Esophagus squamous epithelium (tissue), 5 donors: ENCODE data around the gene RHOBTB1. TPM values are rescaled to one million over a fixed set of nuclear protein-coding genes. Genes with fewer than 3 reads are reported as not detected.

Experiments
- DNase-seq: peaks from one replicate; lab custom pipeline; 2025; lab: John Stamatoyannopoulos, UW
- H3K27ac ChIP-seq, 4 donors: fragments of 200-600 bp; sonication (generic); one replicate each; pipeline ENCODE4 v1.5.1; 2016 to 2019; ENCODE audit warnings: mild to moderate bottlenecking in 1 of 4
- H3K27me3 ChIP-seq, 4 donors: fragments of 200-600 bp; sonication (generic); 1 replicate in 3 of 4; 2 replicates in 1 of 4; pipeline versions ENCODE4 v1.5.1 to v1.6.0; 2017 to 2021; ENCODE audit warnings: antibody characterized with exemption in 1 of 4
- H3K36me3 ChIP-seq, 3 donors: fragments of 200-600 bp; sonication (generic); one replicate each; pipeline ENCODE4 v1.5.1; 2016 to 2019
- H3K4me1 ChIP-seq, 3 donors: fragments of 200-600 bp; sonication (generic); one replicate each; pipeline ENCODE4 v1.5.1; 2017 to 2019
- H3K4me3 ChIP-seq, 4 donors: fragments of 200-600 bp; sonication (generic); 1 replicate in 3 of 4; 2 replicates in 1 of 4; pipeline ENCODE4 v1.5.1; 2016 to 2019; ENCODE audit warnings: mild to moderate bottlenecking in 2 of 4, moderate library complexity in 1 of 4
- H3K9me3 ChIP-seq, 3 donors: fragments of 200-600 bp; sonication (generic); one replicate each; pipeline ENCODE4 v1.5.1; 2016 to 2019
- POLR2A ChIP-seq, 4 donors: fragments of 450-650 bp; IDR thresholded peaks; one replicate each; pipeline ENCODE4 v1.6.1; 2017; ENCODE audit warnings: antibody characterized with exemption in 4 of 4, mild to moderate bottlenecking in 4 of 4, moderate library complexity in 3 of 4
- WGBS, 2 donors: methylation state at CpG; one replicate each; pipeline ENCODE4 v1.1.5; 2018; 5-methylcytosine and 5-hydroxymethylcytosine counted together
- intact Hi-C: fragments of 100-400 bp; cut with DNase I; formaldehyde crosslinking; loops from one replicate; pipeline ENCODE4 v1.15.0; 2022
- total RNA-seq, 4 donors: library from RNA; depleted of rRNA; stranded (reverse); fragments of >200 nt; gene quantifications; one replicate each; pipeline ENCODE4 v1.1.0, GENCODE V29; 2016
- TF ChIP-seq, protein P1 (sequence below), 6 experiments: fragments of 450-650 bp in 4 of 6; fragments of 200-600 bp in 2 of 6; sonication (generic) in 2 of 6; IDR thresholded peaks; one replicate each; pipeline ENCODE4 v1.5.1; 2016 to 2019; ENCODE audit warnings: antibody characterized with exemption in 6 of 6, mild to moderate bottlenecking in 4 of 6, moderate library complexity in 4 of 6
- donor health status: DM: yes; HTN: yes; CAD: no.

Gene RHOBTB1
- total RNA-seq, 4 donors from 2014 or later, result 0.11 to 3.4 (median 1.4) TPM

DNA sequence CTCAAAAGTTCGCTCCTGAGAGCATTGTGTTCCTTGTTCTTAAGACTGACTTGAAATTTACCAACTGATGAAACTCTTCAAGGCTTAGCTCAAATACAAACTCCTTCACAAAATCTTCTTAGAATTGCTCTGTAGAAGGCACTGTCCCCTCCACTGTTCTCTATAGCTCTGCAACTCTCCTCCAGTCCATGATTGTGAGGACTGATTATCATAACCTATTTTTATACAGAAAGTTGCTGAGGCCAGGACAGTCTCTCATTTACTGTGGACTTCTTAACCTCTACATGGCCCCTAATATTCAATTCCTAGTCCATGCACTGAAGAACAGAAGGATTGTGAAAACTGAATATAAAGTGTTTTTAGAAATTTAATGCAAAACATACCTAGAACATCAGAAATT, 53.2 kb downstream of the RHOBTB1 start:
- H3K27me3 ChIP-seq, result no peaks in the 10 kb centered on the region
- H3K4me1 ChIP-seq, result peaks cover 0 to 5% (median 0%) of the 10 kb centered on the region in 3 donors
- WGBS, 2 donors, result 79 to 85% methylated on average over 1 of the region's 1 CpG
- no peaks in the 10 kb centered on the region for H3K9me3 ChIP-seq
- no peak for TF ChIP-seq POLR2A (IDR thresholded peaks at IDR 0.05)
- TF ChIP-seq, protein P1, sequence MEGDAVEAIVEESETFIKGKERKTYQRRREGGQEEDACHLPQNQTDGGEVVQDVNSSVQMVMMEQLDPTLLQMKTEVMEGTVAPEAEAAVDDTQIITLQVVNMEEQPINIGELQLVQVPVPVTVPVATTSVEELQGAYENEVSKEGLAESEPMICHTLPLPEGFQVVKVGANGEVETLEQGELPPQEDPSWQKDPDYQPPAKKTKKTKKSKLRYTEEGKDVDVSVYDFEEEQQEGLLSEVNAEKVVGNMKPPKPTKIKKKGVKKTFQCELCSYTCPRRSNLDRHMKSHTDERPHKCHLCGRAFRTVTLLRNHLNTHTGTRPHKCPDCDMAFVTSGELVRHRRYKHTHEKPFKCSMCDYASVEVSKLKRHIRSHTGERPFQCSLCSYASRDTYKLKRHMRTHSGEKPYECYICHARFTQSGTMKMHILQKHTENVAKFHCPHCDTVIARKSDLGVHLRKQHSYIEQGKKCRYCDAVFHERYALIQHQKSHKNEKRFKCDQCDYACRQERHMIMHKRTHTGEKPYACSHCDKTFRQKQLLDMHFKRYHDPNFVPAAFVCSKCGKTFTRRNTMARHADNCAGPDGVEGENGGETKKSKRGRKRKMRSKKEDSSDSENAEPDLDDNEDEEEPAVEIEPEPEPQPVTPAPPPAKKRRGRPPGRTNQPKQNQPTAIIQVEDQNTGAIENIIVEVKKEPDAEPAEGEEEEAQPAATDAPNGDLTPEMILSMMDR (IDR thresholded peaks at IDR 0.05), result no peak
- peaks cover 0 to 4% (median 0%) of the 10 kb centered on the region in 3 donors for H3K36me3 ChIP-seq
- no peak overlapping the region for H3K27ac ChIP-seq
- intact Hi-C loops, result no loop called here
- no peak for DNase-seq
- no peak overlapping the region for H3K4me3 ChIP-seq

DNA sequence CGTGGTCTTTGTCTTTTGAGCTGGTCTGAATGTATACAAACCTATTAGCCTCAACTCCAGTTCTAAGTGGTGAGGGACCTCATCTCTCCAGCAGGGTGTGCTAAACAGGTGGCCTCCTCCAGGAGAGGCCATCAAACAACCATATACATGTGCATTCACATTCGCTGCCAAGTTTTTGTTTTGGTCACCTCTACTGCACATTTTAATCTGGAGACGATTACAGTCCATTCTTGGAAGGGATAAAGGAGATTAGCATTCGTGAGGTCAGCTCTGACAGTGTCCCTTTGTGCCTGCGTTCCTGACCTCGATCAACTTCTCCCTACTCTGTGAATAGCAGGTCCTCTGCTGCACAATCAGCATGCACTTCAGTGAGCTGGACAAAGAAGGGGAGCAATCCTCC, 60.8 kb downstream of the RHOBTB1 start:
- H3K36me3 ChIP-seq, result peaks cover 0 to 6% (median 0%) of the 10 kb centered on the region in 3 donors
- no peaks in the 10 kb centered on the region for H3K4me1 ChIP-seq
- TF ChIP-seq, protein P1 (IDR thresholded peaks at IDR 0.05), result peak in 4 of 6 experiments; percentile 22 to 39 (median 28)
- no peak for TF ChIP-seq POLR2A (IDR thresholded peaks at IDR 0.05)
- no peaks in the 10 kb centered on the region for H3K27me3 ChIP-seq
- H3K9me3 ChIP-seq, result no peaks in the 10 kb centered on the region
- DNase-seq, result no peak
- intact Hi-C loops, result no loop called here
- H3K4me3 ChIP-seq, result no peak overlapping the region
- H3K27ac ChIP-seq, result no peak overlapping the region
- WGBS, 2 donors, result 75 to 76% methylated on average over 6 of the region's 6 CpGs

DNA sequence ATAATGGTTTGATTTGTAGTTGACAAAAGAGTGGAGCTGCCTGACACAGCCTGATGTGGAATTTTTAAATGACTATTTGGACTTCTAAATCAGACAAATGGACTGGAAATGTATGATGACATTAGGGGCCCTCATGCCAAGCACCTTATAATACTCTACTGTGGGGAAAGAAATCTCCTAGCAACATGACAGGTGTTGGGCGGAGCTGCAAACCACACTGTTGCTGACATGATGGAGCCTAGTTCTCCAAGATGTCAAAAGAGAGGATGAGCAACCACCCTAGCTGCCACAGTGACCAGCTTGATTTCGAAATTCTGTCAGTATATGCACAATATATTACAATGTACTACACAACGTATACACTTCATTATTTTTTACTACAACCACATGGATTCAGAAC, 65.8 kb downstream of the RHOBTB1 start:
- 69 to 71% methylated on average over 3 of the region's 3 CpGs for WGBS, 2 donors
- no peak for DNase-seq
- intact Hi-C loops, result no loop called here
- H3K27me3 ChIP-seq, result no peaks in the 10 kb centered on the region
- TF ChIP-seq, protein P1 (IDR thresholded peaks at IDR 0.05), result no peak
- no peak for TF ChIP-seq POLR2A (IDR thresholded peaks at IDR 0.05)
- peaks cover 0 to 12% (median 0%) of the 10 kb centered on the region in 3 donors for H3K4me1 ChIP-seq
- H3K36me3 ChIP-seq, result no peaks in the 10 kb centered on the region
- no peaks in the 10 kb centered on the region for H3K9me3 ChIP-seq
- H3K27ac ChIP-seq, result no peak overlapping the region
- no peak overlapping the region for H3K4me3 ChIP-seq

DNA sequence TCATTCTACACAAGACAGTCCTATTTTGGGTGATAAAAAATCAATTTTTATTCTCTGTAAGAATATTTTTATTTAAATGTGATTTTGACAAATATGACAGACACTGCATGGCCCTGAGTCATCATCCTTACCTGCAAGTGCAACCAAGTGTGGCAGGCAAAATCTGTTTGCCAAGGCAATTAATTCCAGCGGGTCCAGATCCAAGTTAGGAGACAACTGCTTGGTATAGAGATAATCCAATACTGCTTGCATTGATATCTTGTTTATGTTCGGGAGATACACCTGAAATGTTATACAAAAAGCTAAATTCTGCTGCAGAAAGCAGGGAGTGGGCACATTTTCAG, 66.2 kb downstream of the RHOBTB1 start:
- Histone ChIP-seq H3K4me1 (peaks cover 0 to 12% (median 0%) of the 10 kb centered on the region in 3 donors), H3K4me3 (no peak overlapping the region), H3K9me3 (no peaks in the 10 kb centered on the region), H3K27ac (no peak overlapping the region), H3K36me3 (no peaks in the 10 kb centered on the region), H3K27me3 (no peaks in the 10 kb centered on the region)
- WGBS, 2 donors, result 32 to 39% methylated on average over 2 of the region's 2 CpGs
- TF ChIP-seq, protein P1 (IDR thresholded peaks at IDR 0.05), result no peak
- TF ChIP-seq POLR2A (IDR thresholded peaks at IDR 0.05), result no peak
- no peak for DNase-seq
- intact Hi-C loops, result no loop called here

DNA sequence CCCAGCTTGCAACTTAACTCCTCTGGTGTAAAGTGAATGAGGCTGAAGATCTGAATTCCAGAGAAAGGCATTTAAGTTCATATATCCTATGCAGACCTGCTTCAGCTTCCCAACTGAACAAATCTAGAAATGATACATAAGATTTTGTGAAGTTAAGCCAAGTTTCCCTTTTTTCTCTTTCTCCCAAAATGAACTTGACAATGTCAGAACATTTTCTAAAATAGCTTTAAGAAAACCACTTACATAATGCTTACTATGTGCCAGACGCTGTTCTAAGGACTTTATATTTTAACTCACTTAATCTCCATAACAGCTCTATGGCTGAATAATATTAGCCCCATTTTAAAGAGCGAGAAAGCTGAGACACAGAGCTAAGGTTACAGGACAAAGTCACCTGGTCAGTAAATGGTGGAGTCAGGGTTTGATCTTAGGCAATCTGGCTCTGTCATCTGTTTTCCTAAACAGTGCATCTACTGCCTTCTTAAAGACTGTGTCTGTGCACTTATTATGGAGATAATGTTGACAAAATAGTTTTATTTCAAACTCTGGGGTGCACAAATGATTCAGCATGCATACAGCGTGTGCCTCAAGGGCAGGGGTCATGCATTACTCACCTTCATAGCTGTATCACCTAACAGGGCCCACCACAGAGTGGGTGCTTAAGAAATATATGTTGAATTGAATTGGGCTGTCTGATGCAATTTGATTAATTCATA, 66.8 kb downstream of the RHOBTB1 start:
- DNase-seq, result no peak
- intact Hi-C loops, result no loop called here
- TF ChIP-seq, protein P1 (IDR thresholded peaks at IDR 0.05), result no peak
- TF ChIP-seq POLR2A (IDR thresholded peaks at IDR 0.05), result no peak
- no peaks in the 10 kb centered on the region for H3K36me3 ChIP-seq
- H3K9me3 ChIP-seq, result no peaks in the 10 kb centered on the region
- no peak overlapping the region for H3K27ac ChIP-seq
- WGBS, 2 donors, result 55 to 68% methylated on average over 3 of the region's 3 CpGs
- H3K27me3 ChIP-seq, result no peaks in the 10 kb centered on the region
- H3K4me1 ChIP-seq, result peaks cover 0 to 12% (median 0%) of the 10 kb centered on the region in 3 donors
- no peak overlapping the region for H3K4me3 ChIP-seq
